CD14-positive monocyte (primary cell): ENCODE results near the gene DYSF. TPM values are rescaled to one million over a fixed set of nuclear protein-coding genes. Genes with fewer than 3 reads are reported as not detected.

Experiments used
- DNase-seq, 3 donors: peaks; one replicate each; pipeline ENCODE4 v3.0.0-alpha.2; 2011 to 2022
- H2AFZ ChIP-seq: 2 replicates; pipeline ENCODE4 v1.6.0; 2012; ENCODE audit warnings: mild to moderate bottlenecking, low read depth, low read length, inconsistent platforms; ENCODE audit not compliant: insufficient read depth, poor library complexity, severe bottlenecking
- H3K27ac ChIP-seq, 2 donors: 1 replicate in 1 of 2; 2 replicates in 1 of 2; pipeline ENCODE4 v1.5.1; 2012 to 2013; ENCODE audit warnings: low read length in 2 of 2, control low read depth in 1 of 2, inconsistent platforms in 1 of 2, low read depth in 1 of 2, mild to moderate bottlenecking in 1 of 2
- H3K27me3 ChIP-seq, 2 donors: one replicate each; pipeline versions ENCODE4 v1.6.0 to v1.6.1; 2011 to 2013; ENCODE audit warnings: low read length in 2 of 2; ENCODE audit not compliant: control insufficient read depth in 2 of 2, insufficient read depth in 2 of 2
- H3K36me3 ChIP-seq, 2 donors: replicated peaks in 1 of 2; 1 replicate in 1 of 2; 2 replicates in 1 of 2; pipeline versions ENCODE4 v1.5.1 to v1.6.1; 2012 to 2013; ENCODE audit warnings: low read length in 2 of 2, control low read depth in 1 of 2, inconsistent platforms in 1 of 2, mild to moderate bottlenecking in 1 of 2; ENCODE audit not compliant: insufficient read depth in 2 of 2, control insufficient read depth in 1 of 2
- H3K4me1 ChIP-seq, 2 donors: 1 replicate in 1 of 2; 2 replicates in 1 of 2; pipeline versions ENCODE4 v1.5.1 to v1.6.1; 2012 to 2013; ENCODE audit warnings: low read length in 2 of 2, control low read depth in 1 of 2, inconsistent platforms in 1 of 2, mild to moderate bottlenecking in 1 of 2, moderate library complexity in 1 of 2; ENCODE audit not compliant: insufficient read depth in 2 of 2, control insufficient read depth in 1 of 2
- H3K4me2 ChIP-seq: replicated peaks from 2 replicates; pipeline ENCODE3; 2012; ENCODE audit warnings: low read length, moderate library complexity, mild to moderate bottlenecking; ENCODE audit not compliant: poor library complexity, severe bottlenecking; ENCODE audit errors: extremely low read depth
- H3K4me3 ChIP-seq, 3 experiments: fragments of 200-600 bp in 1 of 3; sonication (generic) in 1 of 3; replicated peaks in 1 of 3; 1 replicate in 2 of 3; 2 replicates in 1 of 3; pipeline ENCODE4 v1.5.1; 2011 to 2013; ENCODE audit warnings: low read length in 3 of 3, mild to moderate bottlenecking in 3 of 3, control low read depth in 2 of 3, low read depth in 2 of 3, inconsistent platforms in 1 of 3, moderate library complexity in 1 of 3
- H3K79me2 ChIP-seq: 2 replicates; pipeline ENCODE4 v1.6.0; 2012; ENCODE audit warnings: mild to moderate bottlenecking, control low read depth, inconsistent platforms, low read length, moderate library complexity; ENCODE audit not compliant: insufficient read depth
- H3K9ac ChIP-seq: 2 replicates; pipeline ENCODE4 v1.6.0; 2017; ENCODE audit warnings: low read length, mild to moderate bottlenecking; ENCODE audit not compliant: insufficient read depth, poor library complexity, severe bottlenecking
- H3K9me3 ChIP-seq, 2 donors: replicated peaks in 1 of 2; 1 replicate in 1 of 2; 2 replicates in 1 of 2; pipeline versions ENCODE4 v1.5.1 to v1.6.1; 2012 to 2013; ENCODE audit warnings: low read length in 2 of 2, control low read depth in 1 of 2; ENCODE audit not compliant: control insufficient read depth in 1 of 2, insufficient read depth in 1 of 2
- H4K20me1 ChIP-seq: 2 replicates; pipeline ENCODE4 v1.6.0; 2012; ENCODE audit warnings: mild to moderate bottlenecking, low read length, control low read depth, moderate library complexity; ENCODE audit not compliant: insufficient read depth
- H3K27ac Mint-ChIP-seq, 7 donors: one replicate each; pipeline ENCODE4 v1.8.0; 2020; ENCODE audit warnings: mild to moderate bottlenecking in 7 of 7, mixed read lengths in 7 of 7, moderate library complexity in 6 of 7, inconsistent platforms in 2 of 7
- H3K27me3 Mint-ChIP-seq, 3 donors: one replicate each; pipeline ENCODE4 v1.8.0; 2021 to 2022; ENCODE audit warnings: low read depth in 3 of 3, mild to moderate bottlenecking in 3 of 3, mixed read lengths in 3 of 3, moderate library complexity in 3 of 3, inconsistent platforms in 1 of 3
- H3K36me3 Mint-ChIP-seq, 2 donors: one replicate each; pipeline ENCODE4 v1.8.0; 2020; ENCODE audit warnings: mixed read lengths in 2 of 2, inconsistent platforms in 1 of 2, mild to moderate bottlenecking in 1 of 2
- H3K4me1 Mint-ChIP-seq: one replicate; pipeline ENCODE4 v1.8.0; 2020; ENCODE audit warnings: mild to moderate bottlenecking, mixed read lengths
- H3K4me3 Mint-ChIP-seq, 2 donors: one replicate each; pipeline ENCODE4 v1.8.0; 2020; ENCODE audit warnings: mild to moderate bottlenecking in 2 of 2, mixed read lengths in 2 of 2, moderate library complexity in 1 of 2
- H3K9me3 Mint-ChIP-seq, 7 donors: one replicate each; pipeline ENCODE4 v1.8.0; 2020 to 2022; ENCODE audit warnings: mixed read lengths in 7 of 7, mild to moderate bottlenecking in 6 of 7, moderate library complexity in 6 of 7, inconsistent platforms in 2 of 7
- WGBS: methylation state at CpG from one replicate; pipeline ENCODE4 v1.1.5; 2013; ENCODE audit warnings: missing lambda C conversion rate; ENCODE audit not compliant: insufficient coverage; 5-methylcytosine and 5-hydroxymethylcytosine counted together
- intact Hi-C, 2 donors: fragments of 100-400 bp; cut with micrococcal nuclease; formaldehyde crosslinking; loops; one replicate each; pipeline versions ENCODE4 v1.15.0 to v1.15.1; 2023
- polyA plus RNA-seq, 3 donors: library from polyadenylated mRNA; depleted of rRNA in 1 of 3; unstranded in 2 of 3; stranded (reverse) in 1 of 3; fragments of 300-500 nt in 2 of 3; fragments of >200 nt in 1 of 3; fragmentation: Illumina TruSeq in 2 of 3; gene quantifications; 1 replicate in 2 of 3; 2 replicates in 1 of 3; pipeline ENCODE4 v1.2.3, GENCODE V29; 2012 to 2021
- TF ChIP-seq, protein P1 (sequence below): fragments of 200-600 bp; IDR thresholded peaks from one replicate; pipeline ENCODE4 v1.8.0; 2022; ENCODE audit warnings: antibody characterized with exemption, mild to moderate bottlenecking

Gene DYSF
- polyA plus RNA-seq, 3 donors = 16.1 to 72.5 (median 31.2) TPM

- no peak for DNase-seq
- intact Hi-C loops = no loop called here
- 100% methylated on average over 2 of the region's 5 CpGs for WGBS
- Histone ChIP-seq H3K9me3 (no peaks in the 10 kb centered on the region), H3K79me2 (no peaks in the 10 kb centered on the region), H3K4me1 (no peaks in the 10 kb centered on the region), H3K27me3 (no peaks in the 10 kb centered on the region), H3K4me2 (no peak overlapping the region), H3K36me3 (no peaks in the 10 kb centered on the region), H4K20me1 (no peaks in the 10 kb centered on the region), H2AFZ (no peak overlapping the region), H3K9ac (no peak overlapping the region), H3K27ac (no peak overlapping the region), H3K4me3 (no peak overlapping the region)
- H3K36me3 Mint-ChIP-seq = no peaks in the 10 kb centered on the region
- peaks cover 0 to 12% (median 4%) of the 10 kb centered on the region in 3 donors for H3K27me3 Mint-ChIP-seq
- no peak overlapping the region for H3K27ac Mint-ChIP-seq
- peaks cover 0 to 1% (median 0%) of the 10 kb centered on the region in 7 donors for H3K9me3 Mint-ChIP-seq
- H3K4me1 Mint-ChIP-seq = no peaks in the 10 kb centered on the region
- TF ChIP-seq, protein P1, sequence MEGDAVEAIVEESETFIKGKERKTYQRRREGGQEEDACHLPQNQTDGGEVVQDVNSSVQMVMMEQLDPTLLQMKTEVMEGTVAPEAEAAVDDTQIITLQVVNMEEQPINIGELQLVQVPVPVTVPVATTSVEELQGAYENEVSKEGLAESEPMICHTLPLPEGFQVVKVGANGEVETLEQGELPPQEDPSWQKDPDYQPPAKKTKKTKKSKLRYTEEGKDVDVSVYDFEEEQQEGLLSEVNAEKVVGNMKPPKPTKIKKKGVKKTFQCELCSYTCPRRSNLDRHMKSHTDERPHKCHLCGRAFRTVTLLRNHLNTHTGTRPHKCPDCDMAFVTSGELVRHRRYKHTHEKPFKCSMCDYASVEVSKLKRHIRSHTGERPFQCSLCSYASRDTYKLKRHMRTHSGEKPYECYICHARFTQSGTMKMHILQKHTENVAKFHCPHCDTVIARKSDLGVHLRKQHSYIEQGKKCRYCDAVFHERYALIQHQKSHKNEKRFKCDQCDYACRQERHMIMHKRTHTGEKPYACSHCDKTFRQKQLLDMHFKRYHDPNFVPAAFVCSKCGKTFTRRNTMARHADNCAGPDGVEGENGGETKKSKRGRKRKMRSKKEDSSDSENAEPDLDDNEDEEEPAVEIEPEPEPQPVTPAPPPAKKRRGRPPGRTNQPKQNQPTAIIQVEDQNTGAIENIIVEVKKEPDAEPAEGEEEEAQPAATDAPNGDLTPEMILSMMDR = no peak
- no peak overlapping the region for H3K4me3 Mint-ChIP-seq
Observed at GRCh38 chr2:71706836-71707235, 253.5 kb downstream of the DYSF start.

GRCh38 chr2:71710367-71711132 lies 257.2 kb downstream of the DYSF start:
- Histone ChIP-seq H2AFZ (no peak overlapping the region), H3K9me3 (no peaks in the 10 kb centered on the region)
- WGBS = 86% methylated on average over 8 of the region's 10 CpGs

More at GRCh38 chr2:71710367-71711132, 257.2 kb downstream of the DYSF start:
- H3K9ac ChIP-seq = no peak overlapping the region
- intact Hi-C loops = no loop called here
- no peaks in the 10 kb centered on the region for H3K4me1 ChIP-seq
- no peak overlapping the region for H3K27ac Mint-ChIP-seq
- TF ChIP-seq, protein P1 = no peak
- H3K4me3 Mint-ChIP-seq = no peak overlapping the region
- no peaks in the 10 kb centered on the region for H3K27me3 ChIP-seq
- H3K27ac ChIP-seq = no peak overlapping the region
- H3K36me3 ChIP-seq = no peaks in the 10 kb centered on the region
- no peaks in the 10 kb centered on the region for H3K79me2 ChIP-seq
- H3K4me3 ChIP-seq = no peak overlapping the region
- no peaks in the 10 kb centered on the region for H3K4me1 Mint-ChIP-seq
- no peak overlapping the region for H3K4me2 ChIP-seq
- H4K20me1 ChIP-seq = no peaks in the 10 kb centered on the region
- H3K36me3 Mint-ChIP-seq = no peaks in the 10 kb centered on the region
- peaks cover 0 to 1% (median 0%) of the 10 kb centered on the region in 7 donors for H3K9me3 Mint-ChIP-seq
- peaks cover 3 to 6% (median 4%) of the 10 kb centered on the region in 3 donors for H3K27me3 Mint-ChIP-seq
- DNase-seq = no peak
